ENCODE results near the gene APMAP.

GRCh38 chr20:25011261-25011660, 18.7 kb upstream of the APMAP start:
- TF ChIP-seq, protein P1, sequence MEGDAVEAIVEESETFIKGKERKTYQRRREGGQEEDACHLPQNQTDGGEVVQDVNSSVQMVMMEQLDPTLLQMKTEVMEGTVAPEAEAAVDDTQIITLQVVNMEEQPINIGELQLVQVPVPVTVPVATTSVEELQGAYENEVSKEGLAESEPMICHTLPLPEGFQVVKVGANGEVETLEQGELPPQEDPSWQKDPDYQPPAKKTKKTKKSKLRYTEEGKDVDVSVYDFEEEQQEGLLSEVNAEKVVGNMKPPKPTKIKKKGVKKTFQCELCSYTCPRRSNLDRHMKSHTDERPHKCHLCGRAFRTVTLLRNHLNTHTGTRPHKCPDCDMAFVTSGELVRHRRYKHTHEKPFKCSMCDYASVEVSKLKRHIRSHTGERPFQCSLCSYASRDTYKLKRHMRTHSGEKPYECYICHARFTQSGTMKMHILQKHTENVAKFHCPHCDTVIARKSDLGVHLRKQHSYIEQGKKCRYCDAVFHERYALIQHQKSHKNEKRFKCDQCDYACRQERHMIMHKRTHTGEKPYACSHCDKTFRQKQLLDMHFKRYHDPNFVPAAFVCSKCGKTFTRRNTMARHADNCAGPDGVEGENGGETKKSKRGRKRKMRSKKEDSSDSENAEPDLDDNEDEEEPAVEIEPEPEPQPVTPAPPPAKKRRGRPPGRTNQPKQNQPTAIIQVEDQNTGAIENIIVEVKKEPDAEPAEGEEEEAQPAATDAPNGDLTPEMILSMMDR (IDR thresholded peaks at IDR 0.05; ENCODE audit: low read length), result no peak
- TF ChIP-seq EZH2 (optimal IDR thresholded peaks at IDR 0.05; ENCODE audit: low read depth, low read length) (no peak), EZH2phosphoT487 (IDR thresholded peaks at IDR 0.05; ENCODE audit: low read length) (no peak)
